GM03348 (cell line): Measurements from ENCODE around the gene TCEAL3.
"Not testable (repeated sequence)": the region's sequence is repeated elsewhere in the genome, so short reads cannot be mapped to it uniquely, and the experiment has no call there.

Experiments used
- DNase-seq: peaks from one replicate; pipeline ENCODE4 v3.0.0; 2012; ENCODE audit warnings: low spot score

TCEAL3 gene, protein sequence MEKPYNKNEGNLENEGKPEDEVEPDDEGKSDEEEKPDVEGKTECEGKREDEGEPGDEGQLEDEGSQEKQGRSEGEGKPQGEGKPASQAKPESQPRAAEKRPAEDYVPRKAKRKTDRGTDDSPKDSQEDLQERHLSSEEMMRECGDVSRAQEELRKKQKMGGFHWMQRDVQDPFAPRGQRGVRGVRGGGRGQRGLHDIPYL

DNA sequence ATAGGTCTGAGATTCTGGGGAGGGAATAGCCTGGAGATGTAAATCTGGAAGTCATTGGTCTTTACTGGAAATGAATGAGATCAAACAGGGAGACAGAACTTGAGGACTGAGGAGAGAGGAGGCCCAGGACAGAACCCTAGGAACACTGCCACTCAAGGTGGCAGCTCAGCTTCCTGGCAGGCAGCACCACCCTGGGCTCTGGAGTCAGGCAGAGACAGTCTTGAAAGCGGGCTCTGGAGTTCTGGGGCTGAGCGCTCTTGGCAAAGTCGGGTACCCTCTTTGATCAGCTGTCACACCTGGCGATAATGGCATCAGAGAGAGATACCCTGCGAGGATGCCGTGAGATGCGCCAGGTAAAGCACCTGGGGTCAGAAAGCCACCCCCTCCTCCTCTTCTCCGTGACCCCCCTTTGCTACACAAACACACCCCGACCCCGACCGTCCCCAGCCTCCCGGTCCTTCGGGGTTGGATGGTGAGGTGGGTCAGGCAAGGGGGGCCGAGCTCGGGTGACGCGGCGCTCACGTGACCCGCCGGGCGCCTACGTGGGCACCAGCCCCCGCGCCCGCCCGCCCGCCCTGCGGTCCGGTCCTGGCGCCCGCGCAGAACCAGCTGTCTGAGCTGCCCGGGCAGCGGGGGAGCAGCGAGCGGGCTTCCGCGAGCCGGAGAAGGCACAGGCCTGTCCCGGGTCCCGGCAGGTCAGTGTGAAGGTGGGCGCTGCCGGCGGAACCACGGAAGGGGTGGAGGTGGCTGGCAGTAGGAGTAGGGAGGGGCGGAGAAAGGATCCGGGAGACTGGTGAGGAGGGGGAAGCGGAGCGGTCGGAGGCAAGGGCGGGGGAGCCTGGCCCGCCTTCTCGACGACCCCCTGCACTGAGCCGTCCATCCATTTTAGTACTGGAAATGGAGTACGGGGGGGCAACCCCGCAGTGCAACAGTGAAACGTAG, at the start of gene TCEAL3:
Gene TCEAL3, plus strand, starts transcription at position 600 of the 942 bp plus-strand sequence. CDS start 1,102 bp downstream, outside the sequence.
- peak; percentile 74 for DNase-seq

DNA sequence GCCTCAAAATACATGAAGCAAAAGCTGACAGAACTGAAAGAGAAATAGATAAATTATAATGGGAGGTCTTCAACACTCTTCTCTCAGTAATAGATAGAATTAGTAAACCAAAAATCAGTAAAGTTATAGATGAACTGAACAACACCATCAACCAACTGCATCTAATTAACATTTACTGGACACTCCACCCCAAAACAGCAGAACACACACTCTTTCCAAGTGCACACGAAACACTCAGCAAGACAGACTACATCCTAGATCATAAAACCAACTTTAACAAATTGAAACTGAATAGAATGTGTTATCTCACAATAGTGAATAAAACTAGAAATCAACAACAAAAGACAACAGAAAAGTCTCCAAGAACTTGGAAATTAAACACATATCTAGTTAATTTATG, 47.5 kb upstream of the TCEAL3 start:
- DNase-seq, result no peak

DNA sequence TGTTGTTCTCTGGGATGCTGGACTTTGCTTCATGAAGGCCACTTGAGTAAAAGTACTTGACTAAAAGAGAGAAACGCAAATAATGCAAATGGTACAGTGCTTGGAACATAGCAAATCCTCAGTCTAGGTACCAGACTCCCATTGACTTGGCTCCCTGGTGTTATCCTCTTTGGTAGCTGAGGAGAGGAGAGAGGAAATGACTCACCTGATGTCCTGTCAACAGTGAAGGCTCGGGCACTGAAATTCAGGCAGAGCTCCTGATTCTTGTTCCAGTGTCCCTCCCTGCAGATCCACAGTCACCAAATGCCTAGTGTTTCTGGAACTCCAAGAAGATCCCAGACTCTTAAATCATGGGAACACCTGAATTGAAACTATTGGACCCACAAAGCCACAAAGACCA, 45.0 kb upstream of the TCEAL3 start:
- DNase-seq, result no peak

DNA sequence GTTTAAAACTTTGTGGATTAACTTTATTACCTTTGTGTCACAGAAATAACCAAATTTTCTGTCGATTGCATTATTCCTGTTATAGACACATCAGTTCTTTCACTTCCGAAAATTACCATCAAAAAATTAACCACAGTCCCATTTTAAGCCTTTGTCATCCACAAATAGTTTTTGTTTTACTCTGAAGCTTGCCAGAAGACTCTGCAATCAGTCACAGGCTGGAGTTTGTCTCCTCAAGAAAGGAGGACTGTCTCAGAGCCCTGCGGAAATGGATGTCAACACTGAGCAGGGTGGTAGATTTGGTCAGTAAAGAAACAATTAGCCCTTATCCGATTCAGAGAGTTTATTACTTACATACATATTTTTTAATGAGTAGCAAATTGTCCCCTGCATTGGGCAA, 42.6 kb upstream of the TCEAL3 start:
- DNase-seq, result no peak

DNA sequence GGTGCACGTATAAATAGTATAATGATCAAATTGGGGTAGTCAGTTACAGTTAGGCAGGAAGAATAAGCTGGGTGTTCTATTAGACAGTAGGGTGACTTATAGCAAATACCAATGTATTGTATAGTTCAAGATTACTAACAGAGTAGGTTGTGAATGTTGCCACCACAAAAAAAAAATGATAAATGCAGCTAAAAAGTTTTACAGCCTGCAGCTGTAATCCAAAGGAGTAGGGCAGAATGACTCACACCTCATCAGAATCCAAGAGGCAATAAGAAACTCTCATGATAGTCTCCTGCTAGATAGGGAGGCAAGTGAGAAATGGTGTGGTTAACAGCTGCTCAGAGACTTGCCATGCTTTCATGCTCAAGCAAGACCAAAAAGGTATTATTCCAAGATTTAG, 42.0 kb upstream of the TCEAL3 start:
- peak; percentile 31 for DNase-seq

DNA sequence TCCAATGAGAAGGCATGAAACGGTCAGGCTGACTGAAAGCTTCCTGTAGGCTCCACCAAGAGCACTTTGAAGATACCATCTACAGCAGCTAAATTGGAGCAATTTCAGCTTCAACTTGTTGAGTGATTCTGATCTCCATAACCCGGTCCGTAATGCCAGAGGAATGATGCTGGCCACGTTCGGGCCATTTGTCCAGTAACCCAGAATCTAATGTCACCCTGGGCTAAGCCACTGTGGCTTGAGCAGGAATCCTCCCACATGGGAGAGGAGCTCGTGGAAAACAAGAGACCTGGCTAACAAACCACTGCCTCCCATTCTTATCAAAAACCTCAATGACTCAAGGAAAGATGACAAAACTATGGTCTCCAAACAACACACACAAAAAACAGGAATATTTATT, 36.6 kb upstream of the TCEAL3 start:
- no peak for DNase-seq

DNA sequence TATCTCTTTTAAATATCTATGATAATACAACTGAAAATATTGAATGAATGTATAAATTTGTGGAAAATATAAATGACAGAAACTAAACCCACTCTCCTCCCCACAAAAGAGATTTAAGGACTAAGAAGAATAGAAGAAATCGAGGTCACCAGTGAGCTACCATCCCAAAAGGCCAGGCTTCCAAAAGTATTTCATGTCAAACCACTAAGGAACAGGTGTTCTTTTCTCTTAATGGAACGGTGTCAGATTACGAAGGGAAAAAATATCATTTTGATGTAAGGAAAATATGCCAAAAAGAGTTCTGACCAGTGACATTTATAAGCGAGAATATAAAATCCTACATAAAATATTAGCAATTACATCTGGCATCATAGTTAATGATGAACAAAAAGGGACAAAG, 36.0 kb upstream of the TCEAL3 start:
- DNase-seq, result no peak

DNA sequence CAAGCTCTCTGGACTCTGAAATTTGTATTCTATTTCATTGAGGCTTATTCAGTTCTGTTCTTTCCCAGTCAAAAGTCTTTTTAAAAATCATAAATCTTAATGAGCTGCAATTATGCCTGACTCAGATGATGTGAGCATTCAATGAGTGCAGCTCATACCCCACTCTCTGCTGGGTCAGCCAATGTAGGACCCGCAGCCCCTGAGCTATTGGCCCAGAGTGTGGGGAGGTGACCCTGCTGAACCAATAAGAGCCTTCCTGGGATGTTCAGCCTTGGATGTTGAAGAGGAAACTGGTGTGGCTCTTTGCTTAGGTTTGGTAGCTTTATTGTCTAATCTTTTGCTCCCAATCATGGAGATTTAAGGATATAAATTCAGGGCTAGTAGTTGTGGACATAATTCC, 34.6 kb upstream of the TCEAL3 start:
- no peak for DNase-seq

DNA sequence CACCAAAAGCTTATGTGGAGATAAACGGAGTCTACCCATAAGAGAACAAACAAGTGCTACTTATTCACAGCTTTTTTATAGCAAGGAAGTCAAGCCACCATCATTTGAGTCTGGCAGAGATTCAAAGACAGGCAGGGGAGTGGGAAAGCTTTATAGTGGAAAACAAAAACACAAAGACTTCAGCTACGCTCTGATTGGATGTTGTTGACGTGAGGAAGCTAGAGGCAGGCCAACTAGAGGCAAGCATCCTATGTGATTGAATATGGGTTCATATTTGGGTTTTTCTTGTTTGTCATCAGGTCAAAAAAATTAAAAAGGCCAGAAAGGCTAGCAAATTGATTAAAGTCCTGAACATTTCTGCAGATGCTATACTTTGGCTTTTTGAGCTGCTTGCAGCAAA, 23.2 kb upstream of the TCEAL3 start:
- DNase-seq, result no peak

DNA sequence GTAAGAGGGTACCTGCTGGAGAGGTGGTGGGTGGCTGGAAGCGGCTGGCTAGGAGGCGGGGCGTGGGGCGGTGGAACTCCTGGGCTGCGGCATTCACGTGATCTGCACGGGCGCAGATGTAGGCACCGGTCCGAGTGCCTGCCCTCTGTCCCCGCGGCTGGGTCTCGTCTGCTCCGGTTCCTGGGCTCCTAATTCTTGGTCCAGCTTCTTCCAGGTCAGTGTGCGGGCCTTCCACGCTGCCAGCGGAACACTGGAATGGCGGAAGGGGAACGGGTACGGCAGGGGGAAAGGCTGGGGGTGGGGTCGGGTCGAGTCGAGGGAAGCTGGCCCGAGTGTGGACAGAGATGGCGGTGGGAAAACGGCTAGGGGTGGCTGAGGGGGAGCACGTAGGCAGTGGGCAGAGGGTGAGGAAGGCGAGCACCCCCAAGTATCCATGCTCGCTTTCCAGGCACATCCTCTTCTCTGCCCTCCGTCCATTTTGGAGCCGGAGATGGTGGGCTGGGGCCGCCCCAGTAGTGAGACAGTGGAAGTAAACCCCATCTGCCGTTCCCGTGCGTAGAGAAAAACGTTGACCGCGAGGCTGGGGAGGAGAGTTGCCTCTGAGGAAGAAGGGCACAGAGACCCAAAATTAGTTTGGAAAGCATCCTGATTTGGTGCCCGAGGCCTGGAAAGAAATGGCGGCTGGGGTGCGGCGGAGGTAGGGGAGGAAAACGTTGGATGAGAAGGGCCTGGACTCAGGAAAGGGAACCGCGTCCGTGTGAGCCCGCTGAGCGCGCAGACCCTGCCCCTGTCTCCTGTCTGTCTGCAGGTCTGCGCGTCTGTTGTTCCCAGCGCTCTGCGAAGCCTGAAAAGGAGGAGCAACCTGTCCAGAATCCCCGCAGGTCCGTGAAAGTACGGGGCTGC, 22.1 kb upstream of the TCEAL3 start, which contains the start of gene TCEAL4:
Gene TCEAL4, plus strand, starts transcription at position 105 of the 903 bp plus-strand sequence. CDS start 1,161 bp downstream, outside the sequence.
- peak; percentile 68 for DNase-seq

DNA sequence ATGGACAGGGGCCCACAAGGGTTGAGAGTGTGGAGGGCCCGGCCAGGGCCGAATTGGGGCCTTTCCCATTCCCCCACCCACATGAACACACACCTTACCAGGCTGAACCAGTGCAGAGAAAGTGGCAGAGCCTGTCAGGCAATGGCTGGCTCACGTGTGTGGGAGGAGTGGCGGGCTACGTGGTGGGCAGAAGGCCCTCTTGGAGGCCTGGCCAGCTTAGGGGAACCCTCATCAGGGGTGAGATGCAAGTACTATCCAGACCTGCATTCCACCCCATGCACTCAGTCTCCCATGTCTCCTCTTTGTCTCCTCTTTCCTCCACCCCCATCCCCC, 21.5 kb upstream of the TCEAL3 start:
- peak; percentile 9 for DNase-seq

DNA sequence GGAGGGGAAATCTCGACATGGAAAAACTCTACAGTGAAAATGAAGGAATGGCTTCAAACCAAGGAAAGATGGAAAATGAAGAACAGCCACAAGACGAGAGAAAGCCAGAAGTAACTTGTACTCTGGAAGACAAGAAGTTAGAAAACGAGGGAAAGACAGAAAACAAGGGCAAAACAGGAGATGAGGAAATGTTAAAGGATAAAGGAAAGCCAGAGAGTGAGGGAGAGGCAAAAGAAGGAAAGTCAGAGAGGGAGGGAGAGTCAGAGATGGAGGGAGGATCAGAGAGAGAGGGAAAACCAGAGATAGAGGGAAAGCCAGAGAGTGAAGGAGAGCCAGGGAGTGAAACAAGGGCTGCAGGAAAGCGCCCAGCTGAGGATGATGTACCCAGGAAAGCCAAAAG, 21.1 kb upstream of the TCEAL3 start:
- no peak for DNase-seq

DNA sequence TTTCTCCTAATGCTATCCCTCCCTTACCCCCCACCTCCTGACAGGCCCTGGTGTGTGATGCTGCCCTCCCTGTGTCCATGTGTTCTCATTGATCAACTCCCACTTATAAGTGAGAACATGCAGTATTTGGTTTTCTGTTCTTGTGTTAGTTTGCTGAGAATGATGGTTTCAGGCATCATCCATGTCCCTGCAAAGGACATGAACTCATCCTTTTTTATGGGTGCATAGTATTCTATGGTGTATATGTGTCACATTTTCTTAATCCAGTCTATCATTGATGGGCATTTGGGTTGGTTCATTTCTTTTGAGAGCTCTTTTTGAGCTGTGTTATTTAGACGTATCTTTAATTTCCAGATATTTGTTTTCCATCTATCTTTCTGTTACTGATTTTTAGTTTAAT, 15.5 kb upstream of the TCEAL3 start:
- DNase-seq, result not testable (repeated sequence)

DNA sequence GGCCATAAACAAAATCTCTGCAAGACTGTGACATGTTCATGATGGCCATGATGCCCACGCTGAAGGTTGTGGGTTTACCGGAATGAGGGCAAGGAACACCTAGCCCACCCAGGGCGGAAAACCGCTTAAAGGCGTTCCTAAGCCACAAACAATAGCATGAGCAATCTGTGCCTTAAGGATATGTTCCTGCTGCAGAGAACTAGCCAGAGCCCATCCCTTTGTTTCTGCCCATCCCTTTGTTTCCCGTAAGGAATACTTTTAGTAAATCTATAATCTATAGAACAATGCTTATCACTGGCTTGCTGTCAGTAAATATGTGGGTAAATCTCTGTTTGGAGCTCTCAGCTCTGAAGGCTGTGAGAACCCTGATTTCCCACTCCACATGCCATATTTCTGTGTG, 12.6 kb upstream of the TCEAL3 start:
- DNase-seq, result not testable (repeated sequence)

DNA sequence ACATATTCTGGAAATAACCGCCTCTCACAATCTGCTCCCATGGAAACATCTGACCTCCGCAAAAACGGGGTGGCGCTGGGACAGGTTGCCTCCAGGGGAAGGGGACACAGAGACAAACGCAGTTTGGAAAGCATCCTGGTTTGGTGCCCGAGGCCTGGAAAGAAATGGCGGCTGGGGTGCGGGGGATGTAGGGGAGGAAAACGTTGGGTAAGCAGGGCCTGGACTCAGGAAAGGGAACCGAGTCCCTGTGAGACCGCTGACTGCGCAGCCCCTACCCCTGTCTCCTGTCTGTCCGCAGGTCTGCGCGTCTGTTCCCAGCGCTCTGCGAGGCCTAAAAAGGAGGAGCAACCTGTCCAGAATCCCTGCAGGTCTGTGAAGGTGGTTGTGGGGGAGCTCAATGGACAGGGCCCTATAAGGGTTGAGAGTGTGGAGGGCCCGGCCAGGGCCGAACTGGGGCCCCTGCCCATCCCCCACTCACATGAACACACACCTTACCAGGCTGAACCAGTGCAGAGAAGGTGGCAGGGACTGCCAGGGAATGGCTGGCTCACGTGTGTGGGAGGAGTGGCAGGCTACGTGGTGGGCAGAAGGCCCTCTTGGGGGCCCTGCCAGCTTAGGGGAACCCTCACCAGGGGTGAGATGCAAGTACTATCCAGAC, 672 bp downstream of the TCEAL3 start:
- no peak for DNase-seq

DNA sequence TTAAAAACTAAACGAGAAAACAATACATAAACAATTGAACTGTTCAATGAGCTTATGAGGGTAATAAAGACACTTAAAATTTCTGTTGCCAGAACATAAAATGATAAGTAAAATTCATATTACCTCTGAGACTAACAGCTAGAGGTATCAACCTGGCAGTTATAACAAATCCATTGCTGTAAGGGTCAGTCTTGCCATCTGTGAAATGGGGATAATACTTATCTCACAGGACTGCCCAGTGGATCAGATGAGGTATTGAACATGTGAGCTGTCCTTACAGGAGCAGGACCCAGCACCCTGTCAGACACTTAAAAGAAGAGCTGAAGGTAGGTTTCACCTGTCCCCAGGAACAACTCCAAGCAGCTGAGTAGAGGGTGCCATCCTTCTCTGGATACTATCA, 2.5 kb downstream of the TCEAL3 start:
- no peak for DNase-seq

DNA sequence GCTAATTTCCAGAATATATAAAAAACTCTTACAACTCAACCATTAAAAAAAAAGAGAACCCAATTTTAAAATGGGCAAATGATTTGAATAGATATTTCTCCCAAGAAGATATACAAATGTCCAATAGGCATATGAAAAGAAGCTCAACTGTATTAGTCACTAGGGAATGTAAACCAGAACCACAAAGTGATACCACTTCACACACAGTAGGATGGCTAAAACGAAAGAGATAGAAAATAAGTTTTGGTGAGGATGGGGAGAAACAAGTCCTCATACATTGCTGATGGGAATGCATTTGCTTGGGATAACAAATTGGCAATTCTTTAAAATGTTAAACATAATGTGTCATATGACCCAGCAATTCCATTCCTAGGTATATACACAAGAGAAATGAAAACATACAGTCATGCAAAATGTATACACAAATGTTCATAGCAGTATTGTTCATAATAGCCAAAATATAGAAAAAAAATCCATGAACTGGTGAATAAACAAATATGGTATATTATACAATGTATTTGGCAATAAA, 5.7 kb downstream of the TCEAL3 start:
- DNase-seq, result no peak

DNA sequence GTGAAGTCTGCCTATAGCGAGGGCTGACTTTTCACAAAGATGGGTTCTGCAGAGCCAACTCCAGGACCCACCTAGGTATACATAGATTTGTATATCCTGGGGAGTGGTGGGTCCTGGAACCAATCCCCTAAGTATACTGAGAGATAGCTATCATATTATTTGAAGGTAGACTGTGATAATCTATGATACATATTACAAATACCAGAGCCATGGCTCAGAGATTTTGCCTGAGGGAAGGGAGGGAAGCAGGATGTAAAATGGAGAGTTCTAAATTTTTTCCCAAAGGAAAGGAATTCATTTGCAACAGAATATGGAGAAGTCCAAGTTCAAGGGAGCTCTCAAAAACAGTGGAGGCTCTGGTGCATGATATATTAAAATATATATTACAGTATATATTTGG, 7.2 kb downstream of the TCEAL3 start:
- DNase-seq, result peak; percentile 4

DNA sequence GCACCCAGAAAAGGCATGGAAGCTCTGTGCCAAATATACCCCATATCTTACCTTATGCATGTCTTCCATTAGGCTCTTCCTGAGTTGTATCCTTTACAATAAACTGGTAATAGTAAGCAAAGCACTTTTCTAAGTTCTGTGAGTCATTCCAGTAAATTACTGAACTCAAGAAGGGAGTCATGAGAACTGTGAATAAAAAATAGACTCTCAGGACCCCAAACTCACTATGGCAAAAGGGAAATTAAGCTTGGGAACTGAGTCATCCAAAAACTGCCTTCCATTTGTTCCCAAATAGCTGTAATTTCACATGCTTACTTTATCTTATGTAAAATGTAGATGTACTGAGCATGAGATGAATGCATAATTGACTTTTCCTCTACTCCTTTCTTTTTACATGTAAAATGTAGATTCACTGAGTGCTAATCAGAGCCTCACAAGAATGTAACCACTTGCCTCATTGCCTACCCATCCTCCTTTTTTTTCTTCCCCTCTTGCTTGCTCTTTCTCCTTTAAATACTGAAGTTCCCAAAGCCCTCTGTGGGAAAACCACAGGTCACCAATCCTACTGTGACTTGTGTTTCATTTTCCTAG, 8.1 kb downstream of the TCEAL3 start:
- no peak for DNase-seq

DNA sequence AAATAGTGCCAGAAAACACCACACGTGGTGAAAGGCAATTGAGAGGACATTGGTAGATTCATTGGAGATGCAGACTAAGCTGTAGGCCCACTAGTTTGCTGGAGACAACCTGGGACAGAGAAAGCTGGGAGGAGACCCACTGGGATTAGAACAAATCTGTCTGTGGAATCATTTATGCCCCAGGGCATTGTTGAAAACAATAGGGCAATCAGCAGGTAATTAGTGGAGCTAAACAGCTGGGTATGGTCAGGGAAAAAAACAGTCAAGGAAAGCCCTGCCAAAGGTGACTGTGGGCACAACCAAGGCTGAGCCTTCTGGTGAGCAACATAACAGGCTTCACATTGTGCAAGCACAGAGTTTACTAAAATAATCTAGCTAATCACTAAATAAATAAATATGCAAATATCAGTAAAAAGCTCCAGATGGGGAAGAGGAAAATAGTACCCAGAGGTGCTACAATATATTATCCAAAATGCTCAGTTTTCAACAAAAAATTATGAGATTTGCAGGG, 9.0 kb downstream of the TCEAL3 start:
- no peak for DNase-seq

DNA sequence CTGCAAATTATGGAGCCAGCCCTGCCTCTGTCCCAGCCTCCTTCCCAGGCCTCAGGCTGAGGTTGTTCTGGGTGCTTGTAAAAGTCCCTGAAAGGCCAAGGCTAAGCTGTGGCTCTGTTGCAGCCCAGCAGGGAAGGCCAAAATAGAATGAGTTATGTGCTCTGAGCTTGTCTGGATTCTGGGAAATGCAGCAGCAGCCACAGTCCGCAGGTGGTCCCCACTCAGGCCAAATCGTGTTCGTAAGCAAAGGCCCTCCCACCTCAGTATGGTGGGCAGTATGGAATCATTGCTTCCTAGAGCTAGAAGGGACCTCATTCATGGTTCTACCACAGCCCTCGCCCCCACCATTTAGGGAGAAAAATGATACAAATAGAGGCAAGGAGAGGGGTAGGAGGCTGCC, 16.3 kb downstream of the TCEAL3 start:
- no peak for DNase-seq
